Pons (tissue), 1 donor: ENCODE data around the gene CYP27C1.
A peak's percentile ranks its signal among the peaks of the same experiment; 100 is the strongest.

ENCODE experiments used
- DNase-seq: peaks from one replicate; pipeline ENCODE4 v3.0.0-alpha.2; 2016; ENCODE audit warnings: low spot score

CYP27C1 gene

DNA sequence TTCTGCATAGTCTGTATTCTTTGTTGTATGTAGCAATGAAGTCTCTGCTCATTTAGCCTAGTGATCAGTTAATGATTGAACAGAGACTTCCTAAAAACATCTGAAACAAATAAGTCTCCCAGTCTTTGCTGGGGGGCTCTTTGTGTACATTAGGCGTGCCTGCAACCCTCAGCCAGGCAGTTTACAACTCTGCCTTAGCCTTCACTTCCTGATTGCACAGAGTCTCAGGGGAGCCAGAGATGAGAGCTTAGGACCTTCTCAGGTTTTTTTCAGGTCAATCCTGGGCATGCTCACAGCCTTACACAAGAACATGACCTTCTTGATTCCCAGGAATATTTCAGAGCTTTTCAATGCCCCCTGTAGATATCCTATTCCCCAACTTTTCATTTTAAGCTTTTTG, 69.1 kb downstream of the CYP27C1 start:
- no peak for DNase-seq

DNA sequence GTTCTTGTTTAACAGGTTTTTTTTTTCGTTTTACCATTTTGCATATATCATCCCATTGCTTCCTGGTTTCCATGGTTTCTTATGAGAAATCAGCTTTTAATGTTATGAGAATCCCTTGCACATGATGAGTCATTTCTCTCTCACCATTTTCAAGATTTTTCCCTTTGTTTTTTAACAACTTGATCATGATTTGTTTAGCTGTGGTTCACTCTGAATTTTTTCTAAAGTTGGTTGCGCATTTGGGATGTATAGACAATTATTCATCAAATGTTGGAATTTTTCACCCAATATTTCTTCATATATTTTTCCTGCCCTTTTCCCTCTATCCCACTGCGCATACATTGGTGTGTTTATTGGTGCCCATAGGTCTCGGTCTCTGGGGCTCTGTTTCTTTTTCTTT, 70.7 kb downstream of the CYP27C1 start:
- DNase-seq, result no peak

DNA sequence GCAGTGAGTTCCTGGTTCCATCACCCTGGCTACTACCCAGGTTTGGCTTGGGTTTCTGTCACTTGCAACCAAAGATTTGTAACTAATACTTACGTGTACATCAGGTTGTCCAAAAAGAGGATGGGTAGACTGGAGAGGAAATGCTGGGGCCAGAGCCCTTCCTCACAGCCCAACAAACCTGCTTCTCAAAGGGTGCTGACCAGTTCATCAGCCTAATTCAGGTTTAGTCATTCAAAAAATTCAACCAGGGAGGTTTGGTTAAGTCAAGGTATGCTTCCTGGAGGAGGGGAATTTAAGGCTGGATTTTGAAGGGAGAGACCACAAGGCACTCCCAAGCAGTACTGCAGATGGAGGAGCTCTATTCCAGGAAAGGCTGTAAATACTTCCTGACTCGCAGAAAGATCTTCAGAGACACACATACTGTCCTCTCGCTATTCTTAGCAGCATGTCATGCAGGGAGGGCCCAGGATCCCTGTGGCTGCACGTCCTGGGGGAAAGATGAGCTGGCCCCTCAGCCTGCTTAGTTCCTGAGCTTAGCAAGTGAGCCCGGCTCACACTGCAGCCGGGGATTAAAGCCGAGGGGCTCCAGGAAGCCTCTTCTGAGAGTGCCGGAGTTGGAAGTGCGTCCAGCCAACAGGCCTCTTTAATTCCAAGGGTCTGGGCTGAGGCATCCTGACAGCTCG, 73.1 kb downstream of the CYP27C1 start:
- DNase-seq, result no peak

DNA sequence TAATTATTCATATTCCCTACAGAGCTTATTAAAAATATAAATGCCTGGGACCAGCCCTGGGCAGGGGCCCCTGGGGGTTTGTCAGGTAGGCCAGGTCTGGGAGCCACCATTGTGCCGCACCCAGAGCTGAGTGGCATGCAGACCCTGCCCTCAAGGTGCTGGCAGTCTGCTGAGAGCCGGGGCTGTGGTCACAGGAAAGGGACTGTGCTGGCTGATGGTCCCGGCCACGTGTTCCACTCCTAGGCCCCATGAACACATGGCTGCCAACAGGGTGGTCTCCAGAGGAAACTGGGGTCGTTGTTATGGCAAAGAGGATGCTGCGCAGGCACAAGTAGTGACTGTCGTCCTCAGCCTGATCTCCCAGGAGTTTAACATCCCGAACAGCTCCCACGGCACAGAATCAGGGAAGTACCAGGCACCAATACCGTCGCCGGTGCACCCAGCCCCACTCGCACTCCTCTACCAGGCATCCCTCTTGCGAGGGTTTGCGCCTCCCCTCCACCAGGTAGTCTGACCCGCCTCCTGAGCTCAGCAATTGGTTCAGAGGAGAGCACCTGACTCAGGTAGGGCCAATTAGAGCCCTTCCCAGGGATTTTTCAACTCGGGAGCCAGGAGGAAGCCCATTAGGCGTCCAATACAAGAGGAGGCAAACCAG, 73.9 kb downstream of the CYP27C1 start:
- no peak for DNase-seq

DNA sequence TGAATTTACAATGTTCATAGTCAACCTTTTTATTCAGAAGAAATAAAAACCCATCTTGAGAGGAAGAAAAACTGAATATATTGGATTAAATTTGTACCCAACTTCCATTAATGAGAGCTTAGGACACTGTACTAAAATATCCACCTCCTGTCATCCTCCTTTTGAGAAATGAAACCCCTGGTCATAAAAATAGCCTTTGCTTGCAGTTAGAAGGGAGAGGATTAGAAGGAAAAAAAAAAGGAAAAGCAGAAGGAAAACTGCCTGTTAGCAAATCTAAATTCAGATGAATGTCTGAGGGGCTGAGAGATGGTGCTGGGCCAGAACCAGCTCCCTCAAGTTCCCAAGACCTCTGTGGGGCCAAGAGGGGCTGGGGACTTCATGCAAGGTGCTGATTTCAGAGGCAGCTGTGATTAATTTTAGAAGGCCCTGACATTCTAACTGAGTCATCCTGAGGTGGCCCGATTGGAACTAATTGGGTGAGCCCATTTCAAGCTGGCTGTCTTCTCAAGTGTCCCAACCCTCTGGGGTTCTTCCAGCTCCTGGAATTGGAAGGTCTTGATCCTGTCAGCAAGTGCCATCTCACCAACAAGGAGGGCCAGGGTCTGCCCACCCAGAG, 74.7 kb downstream of the CYP27C1 start:
- DNase-seq, result peak; percentile 77

DNA sequence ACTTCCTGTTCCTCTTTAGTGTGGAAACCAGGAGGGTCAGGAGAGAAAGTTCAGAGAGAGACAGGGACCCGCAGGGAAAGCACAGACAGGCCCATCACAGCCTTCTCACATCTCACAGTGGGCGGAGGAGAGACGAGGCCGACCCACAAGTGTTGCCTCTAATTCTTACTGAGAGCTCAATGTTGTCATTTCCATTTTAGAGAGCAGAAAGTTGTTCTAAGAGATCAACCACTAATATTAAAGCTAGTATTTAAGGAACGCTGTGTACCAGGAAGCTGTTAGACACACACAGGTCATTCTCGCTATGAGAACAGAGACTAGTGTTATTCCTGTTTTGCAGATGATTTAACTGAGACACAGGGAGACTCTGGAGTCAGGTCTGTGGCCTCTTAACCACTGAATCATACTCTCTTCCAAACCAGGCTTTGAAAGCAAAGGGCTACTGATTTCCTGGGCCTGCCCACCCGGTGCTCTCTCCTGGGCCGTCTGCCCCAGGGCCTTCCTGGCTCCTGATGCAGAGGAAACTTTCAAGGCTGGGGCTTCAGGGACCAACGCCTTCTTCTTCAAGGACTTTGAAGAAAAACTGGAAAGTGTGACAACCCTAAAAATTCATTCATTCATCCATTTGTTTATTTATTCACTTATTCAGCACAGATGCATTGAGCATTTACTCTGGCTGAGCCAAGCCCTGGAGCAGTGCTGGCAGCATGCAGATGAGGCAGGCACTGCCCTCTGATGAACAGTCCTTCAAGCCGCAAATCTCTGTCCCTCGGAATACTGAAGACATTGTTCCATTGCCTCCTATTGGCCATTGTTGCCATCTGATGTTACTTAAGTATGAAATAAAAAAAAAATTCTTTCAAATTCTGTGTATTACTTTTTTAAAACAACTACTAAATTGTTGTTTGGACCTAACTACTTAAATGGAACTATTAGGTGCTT, 76.0 kb downstream of the CYP27C1 start:
- peak; percentile 98 for DNase-seq

DNA sequence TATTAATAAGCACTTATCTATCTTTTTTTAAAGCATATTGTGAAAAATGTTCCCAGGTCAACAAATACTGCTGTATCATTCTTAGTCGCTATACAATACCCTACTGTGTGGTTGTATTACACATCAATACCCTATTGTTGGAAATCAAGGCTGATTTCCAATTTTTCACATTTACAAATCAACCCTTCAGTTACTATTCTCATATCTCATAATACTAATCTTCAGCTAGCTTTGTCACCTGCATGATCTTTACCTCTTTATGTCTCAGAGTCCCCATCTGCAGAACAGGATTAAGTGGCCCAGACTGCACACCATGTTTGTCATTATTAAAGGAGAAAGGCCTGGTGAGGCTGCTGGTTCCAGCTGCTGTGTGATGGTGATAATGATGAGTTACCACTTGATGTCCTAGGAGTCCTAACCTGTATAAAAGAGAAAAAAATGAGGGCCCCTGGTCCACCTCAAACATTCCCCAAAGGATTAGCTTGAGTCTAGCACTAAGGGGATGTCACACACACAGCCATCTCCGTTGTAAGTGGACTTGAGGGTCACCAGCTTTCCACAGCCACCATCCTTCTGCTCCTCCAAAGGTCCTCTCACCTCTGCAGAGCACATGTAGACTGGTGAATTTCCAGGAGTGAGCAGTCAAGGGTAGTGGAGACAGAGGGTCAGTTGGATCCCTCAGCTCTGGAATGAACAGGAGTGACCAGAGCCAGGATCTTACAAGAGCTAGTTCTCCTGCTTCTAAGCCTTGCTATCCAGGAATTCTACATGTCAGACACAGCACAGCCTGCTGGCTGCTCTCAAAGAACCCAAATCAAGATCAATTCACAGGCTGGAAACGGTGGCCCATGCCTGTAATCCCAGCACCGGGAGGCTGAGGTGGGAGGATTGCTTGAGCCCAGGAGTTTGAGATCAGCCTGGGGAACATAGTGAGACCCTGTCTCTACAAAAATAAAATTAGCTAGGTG, 77.2 kb downstream of the CYP27C1 start:
- DNase-seq, result peak; percentile 89

DNA sequence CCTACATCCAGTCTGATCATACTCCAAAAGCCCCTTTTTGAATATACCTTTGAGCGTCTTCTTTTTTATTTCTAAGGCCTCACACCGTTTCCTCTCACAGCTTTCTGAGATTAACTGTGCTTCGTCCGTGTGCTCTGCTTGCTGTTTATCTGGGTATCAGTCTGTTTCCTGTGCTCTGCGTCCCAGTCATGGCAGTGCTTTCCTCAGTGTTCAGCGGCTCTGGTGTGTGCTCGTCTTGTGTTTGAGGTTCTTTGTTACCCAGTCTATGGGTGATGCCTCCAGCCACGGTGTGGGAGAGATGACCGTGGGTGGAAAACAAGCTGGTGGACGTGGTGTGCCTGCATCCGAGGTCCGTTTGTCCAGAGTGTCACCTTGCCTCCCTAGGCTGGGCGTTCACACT, 79.6 kb downstream of the CYP27C1 start:
- peak; percentile 61 for DNase-seq

DNA sequence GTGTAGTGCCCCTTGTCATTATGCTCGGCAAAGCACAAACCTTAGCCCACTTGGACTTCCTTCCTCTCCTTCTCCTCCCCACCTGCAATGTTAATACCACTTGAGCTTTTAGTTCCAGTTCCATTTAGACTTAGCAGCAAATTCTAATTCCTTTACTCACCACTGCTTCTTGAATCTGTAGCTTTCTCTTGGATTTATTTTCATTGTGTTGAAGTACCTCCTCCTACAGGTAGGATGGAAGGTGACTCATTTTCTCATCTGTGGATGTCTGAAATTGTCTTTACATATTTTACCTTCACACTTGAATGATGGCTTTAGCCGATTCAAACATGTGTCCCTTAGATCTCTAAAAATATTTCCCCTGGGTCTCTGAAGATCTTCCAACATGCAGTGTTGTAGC, 80.3 kb downstream of the CYP27C1 start:
- no peak for DNase-seq

DNA sequence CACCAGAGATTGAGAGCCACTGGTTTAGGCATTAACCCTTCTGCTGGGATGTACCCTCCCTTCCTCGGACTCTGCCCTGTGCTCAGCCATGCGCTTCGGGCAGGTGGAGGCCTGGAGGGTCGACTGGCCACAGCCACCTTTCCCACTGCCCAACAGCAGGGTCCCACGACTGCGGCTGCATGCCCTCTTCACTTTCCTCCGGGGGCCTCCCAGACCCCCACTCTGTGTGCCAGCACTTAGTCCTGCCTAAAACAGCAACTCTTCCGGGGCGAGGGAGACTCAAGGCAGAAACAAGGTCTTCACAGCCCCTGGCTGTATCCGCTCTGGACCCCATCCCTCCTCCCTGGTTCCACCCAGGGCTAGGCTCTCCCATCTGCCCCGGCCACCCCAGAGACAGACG, 81.8 kb downstream of the CYP27C1 start:
- DNase-seq, result no peak

DNA sequence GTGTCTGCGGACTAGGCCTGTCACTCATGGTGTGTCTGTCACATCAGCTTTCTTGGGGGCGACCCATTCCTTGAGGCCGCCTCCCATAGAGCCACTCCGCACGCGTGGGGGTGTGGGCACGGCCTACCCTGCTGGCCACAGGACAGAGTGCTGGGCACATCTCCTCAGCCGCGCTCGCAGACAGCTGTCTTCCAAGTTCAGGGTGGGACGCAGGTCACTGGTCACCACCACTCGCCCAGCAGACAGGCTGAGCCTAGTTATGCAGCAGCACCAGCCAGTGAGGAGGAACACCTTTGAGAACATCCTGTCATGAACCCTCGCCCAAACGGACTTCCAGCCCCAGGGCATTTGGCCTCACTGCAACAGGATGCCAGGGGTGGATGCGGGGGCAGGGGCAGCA, 82.4 kb downstream of the CYP27C1 start:
- no peak for DNase-seq

DNA sequence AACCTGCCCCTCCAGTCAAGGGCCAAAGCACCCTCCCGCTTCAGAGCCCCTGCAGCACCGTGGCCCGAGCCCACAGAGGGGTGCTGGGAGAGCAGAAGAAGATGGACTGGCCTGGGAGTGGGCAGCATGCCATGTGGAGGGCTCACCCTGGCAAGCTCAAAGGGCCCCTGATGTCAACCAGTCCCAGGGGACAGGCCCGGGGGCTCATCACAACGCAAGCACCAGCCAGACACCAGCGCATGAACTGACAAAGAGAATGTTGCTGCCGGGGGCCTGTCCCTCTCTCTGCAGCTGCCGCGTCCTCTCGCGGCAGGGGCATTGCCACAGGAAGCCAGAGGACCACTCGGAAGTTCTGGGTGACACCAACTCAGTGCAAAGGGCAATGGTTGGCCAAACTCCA, 82.9 kb downstream of the CYP27C1 start:
- no peak for DNase-seq

DNA sequence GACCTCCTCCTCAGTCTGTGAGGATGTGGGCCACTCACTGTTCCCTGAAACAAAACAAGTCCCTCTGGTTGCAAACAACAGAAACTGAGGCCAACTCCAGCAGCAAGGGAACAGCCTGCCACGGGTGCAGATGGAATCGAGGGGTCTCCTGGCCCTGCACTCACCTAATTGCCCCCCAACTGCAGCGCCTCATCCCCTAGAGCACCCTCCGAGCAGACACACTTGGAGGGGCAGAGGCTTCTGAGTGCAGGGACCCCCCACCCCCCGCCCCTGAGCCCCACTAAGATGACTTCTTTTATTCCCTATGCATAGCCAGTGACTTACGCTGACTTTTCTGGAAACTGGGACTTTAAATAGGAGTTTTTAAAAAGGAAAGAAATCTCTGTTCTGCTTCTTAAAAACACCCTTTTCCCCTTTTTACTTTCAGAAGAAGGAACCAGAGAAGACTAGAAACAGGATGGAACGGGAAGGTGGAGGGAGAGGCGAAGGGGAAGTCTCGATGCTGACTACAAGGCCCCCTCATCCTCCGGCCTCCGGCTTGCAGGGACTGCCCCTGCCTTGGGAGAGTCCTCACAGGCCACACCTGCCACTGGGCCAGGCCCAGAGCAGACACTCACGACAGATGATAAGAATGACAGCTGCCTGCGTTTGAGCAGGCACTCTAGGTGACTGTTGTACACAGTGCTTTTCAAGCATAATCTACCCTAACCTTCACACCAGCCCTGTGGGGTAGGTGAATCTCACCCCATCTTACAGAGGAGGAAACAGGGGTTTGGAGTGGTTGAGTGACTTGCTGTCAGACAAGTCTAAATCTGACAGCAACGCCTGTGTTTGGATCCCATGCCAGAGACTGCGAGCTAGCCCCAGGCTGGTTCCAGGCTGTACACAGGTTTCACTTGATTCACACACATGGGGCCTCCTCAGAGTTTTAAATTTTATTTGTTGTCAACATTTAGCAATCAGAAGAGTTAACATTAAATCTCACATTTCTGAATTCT, 85.0 kb downstream of the CYP27C1 start:
- DNase-seq, result peak; percentile 87

DNA sequence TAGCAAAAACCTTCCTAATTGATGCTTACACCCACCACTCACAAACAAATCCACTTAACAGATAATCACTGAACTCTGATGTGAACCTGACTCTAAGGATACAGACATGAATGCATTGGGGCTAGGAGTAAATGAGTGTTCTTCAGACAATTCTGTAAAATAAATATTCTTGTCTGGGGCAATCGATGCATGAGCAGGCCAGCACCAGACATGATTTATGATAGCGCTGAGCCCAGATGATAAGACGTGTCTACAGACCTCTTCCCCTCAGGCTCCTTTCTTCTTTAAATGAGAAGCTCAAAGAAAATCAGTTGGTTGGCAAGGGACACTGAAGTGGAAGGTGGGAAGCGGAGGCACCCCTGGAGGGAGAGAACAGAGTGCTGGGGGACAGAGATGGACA, 85.9 kb downstream of the CYP27C1 start:
- no peak for DNase-seq
